ENCODE data around the gene ZBTB7C.

Gene ZBTB7C

GRCh38 chr18:48105317-48105716 is 303.9 kb downstream of the ZBTB7C start:
- TF ChIP-seq CTCF (IDR thresholded peaks at IDR 0.05; ENCODE audit: low read depth, low read length, missing control alignments), result no peak
- no peak overlapping the region for H3K4me3 ChIP-seq (ENCODE audit: low read depth, low read length)
- no peak for DNase-seq (ENCODE audit: low read depth)

GRCh38 chr18:48104705-48105104 is 304.5 kb downstream of the ZBTB7C start:
- DNase-seq (ENCODE audit: low read depth), result no peak
- H3K4me3 ChIP-seq (ENCODE audit: low read depth, low read length), result no peak overlapping the region
- TF ChIP-seq CTCF (IDR thresholded peaks at IDR 0.05; ENCODE audit: low read depth, low read length, missing control alignments), result no peak

- TF ChIP-seq CTCF (IDR thresholded peaks at IDR 0.05; ENCODE audit: low read depth, low read length, missing control alignments), result no peak
- DNase-seq (ENCODE audit: low read depth), result no peak
- no peak overlapping the region for H3K4me3 ChIP-seq (ENCODE audit: low read depth, low read length)
These were observed 308.5 kb downstream of the ZBTB7C start for GRCh38 chr18:48100651-48101165.

GRCh38 chr18:48100165-48100575 is 309.0 kb downstream of the ZBTB7C start:
- DNase-seq (ENCODE audit: low read depth), result no peak
- TF ChIP-seq CTCF (IDR thresholded peaks at IDR 0.05; ENCODE audit: low read depth, low read length, missing control alignments), result no peak
- no peak overlapping the region for H3K4me3 ChIP-seq (ENCODE audit: low read depth, low read length)

GRCh38 chr18:48099481-48100164 is 309.6 kb downstream of the ZBTB7C start:
- no peak overlapping the region for H3K4me3 ChIP-seq (ENCODE audit: low read depth, low read length)
- no peak for DNase-seq (ENCODE audit: low read depth)
- TF ChIP-seq CTCF (IDR thresholded peaks at IDR 0.05; ENCODE audit: low read depth, low read length, missing control alignments), result no peak

GRCh38 chr18:48098538-48098937 is 310.6 kb downstream of the ZBTB7C start:
- no peak overlapping the region for H3K4me3 ChIP-seq (ENCODE audit: low read depth, low read length)
- no peak for DNase-seq (ENCODE audit: low read depth)
- no peak for TF ChIP-seq CTCF (IDR thresholded peaks at IDR 0.05; ENCODE audit: low read depth, low read length, missing control alignments)

GRCh38 chr18:48098007-48098406 is 311.2 kb downstream of the ZBTB7C start:
- TF ChIP-seq CTCF (IDR thresholded peaks at IDR 0.05; ENCODE audit: low read depth, low read length, missing control alignments), result no peak
- DNase-seq (ENCODE audit: low read depth), result no peak
- H3K4me3 ChIP-seq (ENCODE audit: low read depth, low read length), result no peak overlapping the region
